NCI-H774 (cell line): ENCODE measurements around the gene CLDN19.

Experiments used
- DNase-seq: peaks from one replicate; lab custom pipeline; 2025; lab: John Stamatoyannopoulos, UW

CLDN19 gene

GRCh38 chr1:42739753-42740700 is at the start of gene CLDN19:
Gene CLDN19 (minus strand): TSS chr1:42740236. CDS start chr1:42740063, 173 bp downstream.
- DNase-seq = no peak

GRCh38 chr1:42788021-42788420 is 48.0 kb upstream of the CLDN19 start:
- no peak for DNase-seq

GRCh38 chr1:42786097-42786496 is 46.1 kb upstream of the CLDN19 start:
- no peak for DNase-seq

- no peak for DNase-seq
Measured at GRCh38 chr1:42784946-42785693, 45.1 kb upstream of the CLDN19 start, which contains the start of gene TMEM269. Gene TMEM269 (plus strand): TSS chr1:42784991. CDS start chr1:42789894, 4,903 bp downstream.

GRCh38 chr1:42784547-42784945 is 44.5 kb upstream of the CLDN19 start:
- no peak for DNase-seq

GRCh38 chr1:42783092-42783491 is 43.1 kb upstream of the CLDN19 start:
- DNase-seq = no peak

GRCh38 chr1:42780176-42780575 is 40.1 kb upstream of the CLDN19 start:
- DNase-seq = no peak

GRCh38 chr1:42779725-42780124 is 39.7 kb upstream of the CLDN19 start:
- no peak for DNase-seq

- DNase-seq = peak; percentile 53
Measured at GRCh38 chr1:42777852-42778251, 37.8 kb upstream of the CLDN19 start.

GRCh38 chr1:42776502-42776901 is 36.5 kb upstream of the CLDN19 start:
- no peak for DNase-seq

GRCh38 chr1:42774928-42775526 is 35.0 kb upstream of the CLDN19 start:
- DNase-seq = no peak

GRCh38 chr1:42773420-42773819 is 33.4 kb upstream of the CLDN19 start:
- no peak for DNase-seq

- no peak for DNase-seq
Measured at GRCh38 chr1:42769811-42770210, 29.8 kb upstream of the CLDN19 start.

- no peak for DNase-seq
Measured at GRCh38 chr1:42768172-42768571, 28.1 kb upstream of the CLDN19 start.

- DNase-seq = no peak
Measured at GRCh38 chr1:42767510-42768000, 27.5 kb upstream of the CLDN19 start.

GRCh38 chr1:42766741-42767509 is 26.9 kb upstream of the CLDN19 start, which contains the start of the genes C1orf50 and P3H1:
Gene C1orf50 (plus strand): TSS chr1:42767249. CDS start chr1:42767312, 63 bp downstream.
Gene P3H1 (minus strand): TSS chr1:42767028. CDS start chr1:42766971, 57 bp downstream.
- peak; percentile 100 for DNase-seq

- peak; percentile 47 for DNase-seq
Measured at GRCh38 chr1:42765832-42766740, 26.1 kb upstream of the CLDN19 start.

- DNase-seq = no peak
Measured at GRCh38 chr1:42765269-42765668, 25.2 kb upstream of the CLDN19 start.

GRCh38 chr1:42762269-42762668 is 22.2 kb upstream of the CLDN19 start:
- DNase-seq = no peak

GRCh38 chr1:42761567-42761966 is 21.5 kb upstream of the CLDN19 start:
- DNase-seq = no peak
